SK-N-DZ (cell line): ENCODE results near the gene GRK3.
"Not testable (repeated sequence)": the region's sequence is repeated elsewhere in the genome, so short reads cannot be mapped to it uniquely, and the experiment has no call there.

Source experiments
- DNase-seq: peaks from one replicate; pipeline ENCODE4 v3.0.0-alpha.2; 2015; ENCODE audit warnings: low spot score

The GRK3 gene

GRCh38 chr22:25551396-25551795, 13.1 kb upstream of the GRK3 start:
- no peak for DNase-seq

DNA sequence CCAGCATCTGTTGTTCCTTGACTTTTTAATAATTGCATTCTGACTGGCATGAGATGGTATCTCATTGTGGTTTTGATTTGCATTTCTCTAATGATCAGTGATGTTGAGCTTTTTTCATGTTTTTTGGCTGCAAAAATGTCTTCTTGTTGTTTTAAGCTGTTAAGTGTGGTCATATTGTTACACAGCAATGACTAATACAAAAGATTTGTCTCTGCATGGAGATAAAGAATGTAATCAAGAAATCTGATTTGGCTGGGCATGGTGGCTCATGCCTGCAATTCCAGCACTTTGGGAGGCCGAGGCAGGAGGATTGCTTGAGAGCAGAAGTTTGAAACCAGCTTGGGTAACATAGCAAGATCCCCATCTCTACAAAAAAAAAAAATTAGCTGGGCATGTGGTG, 12.1 kb upstream of the GRK3 start:
- not testable (repeated sequence) for DNase-seq

DNA sequence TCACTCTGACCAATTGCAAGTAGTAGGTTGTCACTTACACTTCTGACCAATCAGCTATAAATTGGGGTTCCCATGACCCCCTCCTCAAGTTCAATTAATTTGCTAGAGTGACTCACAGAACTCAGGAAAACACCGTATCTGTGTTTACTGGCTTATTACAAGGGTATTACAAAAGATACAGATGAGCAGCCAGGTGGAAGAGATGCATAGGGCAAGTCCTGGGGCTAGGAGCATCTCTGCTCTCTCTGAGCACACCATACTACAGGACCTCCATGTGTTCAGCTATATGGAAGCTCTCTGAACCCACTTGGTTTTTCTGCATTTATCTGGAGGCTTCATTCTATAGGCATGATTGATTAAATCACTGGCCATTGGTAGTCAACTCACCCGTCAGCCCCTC, 11.3 kb upstream of the GRK3 start:
- DNase-seq: no peak

DNA sequence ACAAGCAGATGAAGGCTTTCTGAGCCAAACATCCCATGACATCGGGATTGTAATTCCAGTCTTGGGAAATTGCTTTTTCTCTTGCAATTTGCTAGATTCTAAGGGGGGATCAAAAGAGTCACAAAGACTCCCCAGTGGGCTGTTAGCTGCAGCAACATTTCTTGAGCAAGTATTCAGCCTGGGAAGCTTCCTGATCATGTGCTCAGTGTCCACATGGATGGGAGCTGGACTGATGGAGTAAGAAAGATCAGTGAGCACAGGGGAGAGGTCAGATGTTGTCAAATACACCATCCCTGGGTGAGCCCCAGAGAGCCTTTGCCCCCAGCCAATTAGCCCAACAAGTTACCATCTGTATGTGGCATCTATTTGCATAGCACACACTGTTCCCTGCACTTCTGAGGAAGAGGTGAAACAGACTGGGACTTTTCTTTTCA, 10.2 kb upstream of the GRK3 start:
- DNase-seq: no peak

DNA sequence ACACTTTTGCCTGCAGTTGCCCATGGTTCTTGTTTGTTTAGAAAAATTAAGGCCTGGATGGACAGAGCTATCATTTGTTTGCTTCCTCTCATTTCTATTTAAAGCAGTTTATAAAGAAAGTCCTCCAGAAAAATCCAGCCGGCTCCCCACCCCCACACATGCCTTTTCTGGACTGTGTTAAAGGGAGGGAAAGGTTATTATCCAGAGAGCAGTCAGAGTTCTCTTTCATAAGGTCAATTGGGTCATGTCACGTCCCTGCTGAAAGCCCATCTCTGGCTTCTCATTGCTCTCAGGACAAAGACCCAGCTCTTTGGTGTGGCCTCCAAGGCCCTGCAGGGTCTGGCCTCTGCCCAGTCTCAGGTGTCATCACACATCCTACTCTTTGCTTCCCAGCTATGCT, 9.8 kb upstream of the GRK3 start:
- no peak for DNase-seq

GRCh38 chr22:25555586-25555985, 8.9 kb upstream of the GRK3 start:
- no peak for DNase-seq

GRCh38 chr22:25557218-25557617, 7.3 kb upstream of the GRK3 start:
- no peak for DNase-seq

- no peak for DNase-seq
Measured at GRCh38 chr22:25558341-25558740, 6.1 kb upstream of the GRK3 start.

DNA sequence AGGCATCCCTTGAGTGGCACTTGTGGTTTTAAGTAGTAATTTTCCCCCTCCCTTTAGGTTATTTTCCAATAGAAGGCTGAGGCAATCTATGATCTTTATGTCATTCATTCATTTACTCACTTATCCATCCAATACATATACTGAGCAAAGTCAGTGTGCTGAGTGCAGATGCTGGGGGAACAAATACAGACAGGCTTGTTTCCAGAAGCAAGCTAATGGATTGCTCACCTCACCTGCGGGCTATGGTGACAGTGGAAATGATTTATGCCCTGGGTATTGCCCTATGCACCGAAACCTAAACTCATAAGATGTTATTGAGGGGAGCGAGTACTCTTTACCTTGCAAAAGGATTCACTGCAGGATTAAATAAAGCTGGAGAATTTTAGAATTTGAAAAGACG, 4.6 kb upstream of the GRK3 start:
- not testable (repeated sequence) for DNase-seq

DNA sequence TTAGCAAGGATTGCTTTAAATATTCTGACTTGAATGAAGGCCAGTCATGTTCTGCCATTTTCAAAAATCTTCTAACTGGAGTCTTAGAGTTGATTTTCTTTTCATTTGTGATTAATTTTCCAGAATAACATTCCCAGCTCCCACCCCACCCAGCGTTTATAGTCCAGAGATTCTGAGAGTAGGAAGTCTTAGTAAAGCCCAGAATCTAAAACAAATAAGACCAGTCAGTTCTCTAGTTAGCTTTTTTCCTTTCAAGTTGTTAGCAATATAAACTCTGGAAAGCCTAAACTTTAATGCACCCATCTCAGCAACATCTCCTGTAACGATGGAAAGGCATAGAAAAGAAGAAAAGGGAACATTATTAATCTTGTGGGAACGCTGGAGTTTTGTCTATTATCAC, 3.3 kb upstream of the GRK3 start:
- DNase-seq: not testable (repeated sequence)

DNA sequence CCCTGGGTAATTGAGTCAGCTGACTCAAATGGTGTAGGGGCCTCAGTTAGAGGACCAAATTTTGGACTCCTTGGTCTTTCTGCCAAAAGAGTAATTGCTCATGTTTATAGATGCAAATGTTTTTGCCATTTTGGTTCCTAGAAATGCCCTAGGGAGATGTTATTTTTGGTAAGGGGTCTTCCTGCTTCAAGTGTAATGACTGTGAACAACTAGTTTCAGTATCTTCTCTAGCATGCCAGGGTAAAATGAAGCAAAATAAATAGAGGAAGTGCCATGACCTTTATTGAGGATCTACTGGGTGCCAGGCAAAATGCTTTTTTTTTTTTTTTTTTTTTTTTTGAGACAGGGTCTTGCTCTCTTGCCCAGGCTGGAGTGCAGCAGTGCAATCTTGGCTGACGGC, 2.5 kb upstream of the GRK3 start:
- DNase-seq: not testable (repeated sequence)

DNA sequence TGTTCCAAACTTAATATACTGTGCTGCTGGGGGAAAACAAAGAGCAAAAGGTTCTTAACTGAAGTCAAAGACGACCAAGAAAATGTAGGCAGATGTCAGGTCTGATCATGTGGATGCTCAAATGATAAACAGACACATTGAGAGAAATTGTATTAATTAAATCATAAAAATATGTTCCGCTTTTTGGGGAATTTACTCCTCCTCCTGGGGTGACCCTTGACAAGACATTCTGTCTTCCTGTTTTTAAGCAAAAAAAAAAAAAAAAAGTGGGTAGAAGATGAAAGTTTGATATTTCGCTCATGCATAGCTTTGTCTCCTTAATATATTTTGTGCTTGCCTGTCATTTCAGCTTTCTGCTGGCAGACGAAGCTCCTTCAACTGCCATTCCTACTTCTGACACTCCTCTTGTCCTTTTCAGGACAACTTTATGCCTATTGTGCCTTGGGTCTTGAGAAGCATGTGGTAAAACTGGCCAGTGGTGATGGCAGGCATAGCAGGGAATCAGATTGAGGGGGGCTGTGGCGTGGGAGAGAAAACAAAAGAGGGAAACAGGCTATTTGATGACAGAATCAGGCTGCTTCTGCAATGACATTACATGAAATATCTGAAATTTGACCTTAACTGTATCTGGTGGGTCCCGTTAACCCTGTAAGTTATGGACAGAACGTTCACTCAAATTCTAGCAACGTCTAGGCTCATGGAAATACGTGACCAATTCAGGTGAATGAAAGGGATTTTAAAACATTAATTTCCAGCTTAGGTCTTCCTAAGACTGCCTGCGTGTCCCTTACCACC, 1.3 kb upstream of the GRK3 start:
- peak; percentile 58 for DNase-seq

DNA sequence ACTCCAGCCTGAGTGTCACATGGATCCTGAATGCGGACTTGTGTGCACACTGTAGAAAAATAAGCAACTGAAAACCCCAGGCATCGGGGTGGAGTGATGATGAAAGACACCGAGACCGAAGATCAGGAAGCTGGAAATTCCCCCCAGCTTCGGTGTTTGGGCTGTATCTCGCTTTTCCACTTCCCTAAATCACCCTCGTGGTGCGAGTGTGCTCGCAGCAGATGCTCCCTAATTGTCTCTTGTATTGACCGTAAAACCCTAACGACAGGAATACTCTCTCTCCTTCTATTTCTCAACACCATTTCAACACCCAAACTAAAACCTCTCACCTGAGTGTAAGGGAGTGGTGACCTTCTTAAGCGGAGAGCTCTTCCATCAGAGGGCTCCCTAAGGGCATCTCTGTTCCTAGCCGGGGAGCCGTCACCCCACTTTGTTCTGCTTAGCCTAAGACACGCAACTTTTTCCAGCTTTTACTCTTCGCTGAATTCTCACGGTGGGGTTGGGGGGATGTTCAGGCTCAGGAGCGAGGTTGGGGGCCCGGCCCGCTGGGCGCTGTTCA, 635 bp upstream of the GRK3 start:
- DNase-seq: peak; percentile 51

- DNase-seq: peak; percentile 68
Measured at GRCh38 chr22:25564979-25565677, 653 bp downstream of the GRK3 start.

- no peak for DNase-seq
Measured at GRCh38 chr22:25566186-25566897, 1.9 kb downstream of the GRK3 start.

- DNase-seq: no peak
Measured at GRCh38 chr22:25566898-25567235, 2.4 kb downstream of the GRK3 start.

DNA sequence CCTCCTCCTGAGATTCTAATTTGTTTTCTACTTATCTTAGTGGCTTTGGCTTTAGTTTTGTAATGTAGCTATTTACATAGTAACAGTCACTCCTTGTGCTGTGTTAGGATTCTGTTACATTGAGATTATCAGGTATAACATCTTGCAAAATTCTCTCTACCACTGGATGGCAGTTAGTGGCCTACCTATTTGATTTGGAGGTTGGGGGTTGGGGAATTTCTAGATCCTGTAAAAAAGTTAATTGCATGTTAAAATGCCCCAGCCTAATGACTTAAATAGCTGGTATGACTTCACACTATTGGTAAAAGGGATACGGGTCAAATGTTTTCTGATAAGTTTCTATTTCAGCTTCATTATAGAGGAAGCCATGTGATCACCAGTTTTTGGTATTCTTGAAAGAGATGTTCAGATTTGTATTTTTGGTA, 2.8 kb downstream of the GRK3 start:
- no peak for DNase-seq

DNA sequence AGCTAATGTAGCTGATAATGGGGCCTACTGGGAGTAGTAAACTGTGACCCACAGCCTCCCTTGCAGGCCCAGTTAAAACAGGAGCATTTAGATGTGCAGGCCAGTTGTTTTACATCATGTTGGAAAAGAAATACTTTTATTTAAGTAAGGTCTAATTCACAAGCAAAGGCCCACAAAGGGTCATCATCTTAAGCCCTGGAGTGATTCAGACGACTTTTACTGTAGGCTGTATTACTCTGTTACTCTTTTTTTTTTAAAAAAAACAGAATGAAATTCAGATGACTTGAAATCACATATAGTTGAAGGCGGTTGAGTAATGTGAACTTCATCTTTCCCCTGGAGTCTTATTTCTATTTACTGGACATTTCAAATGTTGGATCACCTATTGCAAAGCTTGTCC, 3.6 kb downstream of the GRK3 start:
- not testable (repeated sequence) for DNase-seq

DNA sequence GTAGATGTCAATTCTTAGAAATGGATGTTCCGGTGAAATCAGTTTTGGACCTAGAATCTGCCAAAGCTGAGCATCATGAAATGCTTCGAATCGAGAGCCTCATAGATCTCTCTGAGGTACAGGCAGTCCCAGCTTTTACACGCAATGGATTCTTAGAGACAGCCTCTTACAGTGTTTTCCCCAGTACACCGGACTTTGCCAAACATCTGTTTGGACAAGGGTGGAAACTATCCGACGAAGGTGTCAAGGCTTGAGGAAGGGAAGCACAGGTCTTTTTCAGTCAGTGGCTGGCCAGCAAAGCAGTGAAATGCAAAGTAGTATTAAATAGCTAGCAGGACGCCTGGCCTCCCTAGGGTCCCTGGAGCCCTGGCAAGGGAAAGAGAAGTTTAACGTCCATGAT, 4.9 kb downstream of the GRK3 start:
- no peak for DNase-seq

GRCh38 chr22:25569983-25570382, 5.5 kb downstream of the GRK3 start:
- no peak for DNase-seq

DNA sequence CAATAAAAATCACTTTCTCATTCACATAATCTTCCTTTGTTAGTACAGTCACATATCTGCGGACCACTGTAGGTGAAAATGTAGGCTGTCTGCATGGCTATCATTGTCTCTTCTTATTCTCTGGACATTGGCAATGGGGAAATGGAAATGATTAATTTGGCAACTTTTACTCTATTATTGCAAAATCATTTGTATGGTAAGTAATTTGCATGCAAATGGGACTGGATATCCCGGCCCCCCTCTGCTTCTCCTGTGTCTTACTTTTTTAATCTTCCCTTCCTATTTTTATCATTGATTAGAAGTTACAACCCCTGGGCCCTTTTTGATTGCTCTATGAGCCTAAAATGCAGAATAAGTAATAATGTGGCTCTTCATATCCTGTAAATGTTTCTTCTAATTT, 6.0 kb downstream of the GRK3 start:
- DNase-seq: no peak

GRCh38 chr22:25571969-25572707, 7.7 kb downstream of the GRK3 start:
- DNase-seq: not testable (repeated sequence)
